AG09309 (cell line): ENCODE results near the gene ZNF213.

ENCODE experiments used
- DNase-seq: peaks from one replicate; pipeline ENCODE4 v3.0.0-alpha.2; 2010; ENCODE audit warnings: low read depth
- H3K4me3 ChIP-seq: 2 replicates; pipeline ENCODE4 v1.5.1; 2011; ENCODE audit warnings: mild to moderate bottlenecking, low read depth, low read length, moderate library complexity; ENCODE audit not compliant: control insufficient read depth
- TF ChIP-seq, protein P1 (sequence below): IDR thresholded peaks from 2 replicates; pipeline ENCODE4 v1.5.1; 2011; ENCODE audit warnings: mild to moderate bottlenecking, low read depth, low read length, inconsistent platforms; ENCODE audit not compliant: insufficient read depth, control insufficient read depth; ENCODE audit errors: missing control alignments

The ZNF213 gene, protein sequence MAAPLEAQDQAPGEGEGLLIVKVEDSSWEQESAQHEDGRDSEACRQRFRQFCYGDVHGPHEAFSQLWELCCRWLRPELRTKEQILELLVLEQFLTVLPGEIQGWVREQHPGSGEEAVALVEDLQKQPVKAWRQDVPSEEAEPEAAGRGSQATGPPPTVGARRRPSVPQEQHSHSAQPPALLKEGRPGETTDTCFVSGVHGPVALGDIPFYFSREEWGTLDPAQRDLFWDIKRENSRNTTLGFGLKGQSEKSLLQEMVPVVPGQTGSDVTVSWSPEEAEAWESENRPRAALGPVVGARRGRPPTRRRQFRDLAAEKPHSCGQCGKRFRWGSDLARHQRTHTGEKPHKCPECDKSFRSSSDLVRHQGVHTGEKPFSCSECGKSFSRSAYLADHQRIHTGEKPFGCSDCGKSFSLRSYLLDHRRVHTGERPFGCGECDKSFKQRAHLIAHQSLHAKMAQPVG

DNA sequence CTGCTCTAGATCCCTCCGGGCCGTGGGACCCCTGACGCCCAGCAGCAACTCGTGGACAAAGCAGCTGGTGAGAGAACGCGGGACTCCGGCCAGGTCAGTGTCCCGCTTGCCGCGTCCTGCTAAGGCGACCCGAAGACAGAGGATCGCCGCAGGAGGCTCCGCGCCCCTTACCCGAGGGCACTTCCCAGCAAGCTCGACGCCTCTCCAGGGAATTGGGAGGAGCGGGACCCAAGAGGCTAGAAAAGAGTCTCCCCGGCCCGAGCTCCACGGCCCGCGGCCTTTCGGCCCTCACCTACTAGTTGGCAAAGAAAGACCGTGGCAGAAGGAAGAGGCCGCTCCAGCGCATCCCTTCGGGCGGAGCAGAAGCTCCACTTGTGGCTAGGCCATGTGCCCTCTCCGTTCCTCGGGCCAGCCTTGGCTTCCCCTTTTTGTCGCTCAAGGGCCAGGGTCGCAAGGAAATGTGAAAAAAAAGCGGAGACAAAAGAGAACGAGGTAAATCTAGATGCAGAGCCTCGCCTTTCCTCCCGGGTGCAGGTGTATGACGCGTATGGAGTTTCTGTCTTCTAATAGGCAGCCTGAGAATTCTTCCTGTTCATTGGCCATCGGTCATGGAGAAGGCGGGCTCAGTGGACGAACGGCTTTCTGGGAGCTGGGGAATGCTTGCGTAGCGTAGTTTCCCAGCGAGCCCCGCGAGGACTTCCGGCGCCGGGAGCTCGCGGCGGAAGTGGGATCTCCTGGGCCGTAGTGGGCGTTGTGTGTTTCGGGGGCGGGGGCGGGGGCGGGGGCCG, at the start of gene ZNF213:
ZNF213 (plus strand) TSS at position 692 of the 788 bp plus-strand sequence. CDS start 2,252 bp downstream, outside the sequence.
- TF ChIP-seq, protein P1, sequence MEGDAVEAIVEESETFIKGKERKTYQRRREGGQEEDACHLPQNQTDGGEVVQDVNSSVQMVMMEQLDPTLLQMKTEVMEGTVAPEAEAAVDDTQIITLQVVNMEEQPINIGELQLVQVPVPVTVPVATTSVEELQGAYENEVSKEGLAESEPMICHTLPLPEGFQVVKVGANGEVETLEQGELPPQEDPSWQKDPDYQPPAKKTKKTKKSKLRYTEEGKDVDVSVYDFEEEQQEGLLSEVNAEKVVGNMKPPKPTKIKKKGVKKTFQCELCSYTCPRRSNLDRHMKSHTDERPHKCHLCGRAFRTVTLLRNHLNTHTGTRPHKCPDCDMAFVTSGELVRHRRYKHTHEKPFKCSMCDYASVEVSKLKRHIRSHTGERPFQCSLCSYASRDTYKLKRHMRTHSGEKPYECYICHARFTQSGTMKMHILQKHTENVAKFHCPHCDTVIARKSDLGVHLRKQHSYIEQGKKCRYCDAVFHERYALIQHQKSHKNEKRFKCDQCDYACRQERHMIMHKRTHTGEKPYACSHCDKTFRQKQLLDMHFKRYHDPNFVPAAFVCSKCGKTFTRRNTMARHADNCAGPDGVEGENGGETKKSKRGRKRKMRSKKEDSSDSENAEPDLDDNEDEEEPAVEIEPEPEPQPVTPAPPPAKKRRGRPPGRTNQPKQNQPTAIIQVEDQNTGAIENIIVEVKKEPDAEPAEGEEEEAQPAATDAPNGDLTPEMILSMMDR = no peak
- peak; percentile 90 for DNase-seq
- H3K4me3 ChIP-seq = peak within 1 kb of the TSS; percentile 100

DNA sequence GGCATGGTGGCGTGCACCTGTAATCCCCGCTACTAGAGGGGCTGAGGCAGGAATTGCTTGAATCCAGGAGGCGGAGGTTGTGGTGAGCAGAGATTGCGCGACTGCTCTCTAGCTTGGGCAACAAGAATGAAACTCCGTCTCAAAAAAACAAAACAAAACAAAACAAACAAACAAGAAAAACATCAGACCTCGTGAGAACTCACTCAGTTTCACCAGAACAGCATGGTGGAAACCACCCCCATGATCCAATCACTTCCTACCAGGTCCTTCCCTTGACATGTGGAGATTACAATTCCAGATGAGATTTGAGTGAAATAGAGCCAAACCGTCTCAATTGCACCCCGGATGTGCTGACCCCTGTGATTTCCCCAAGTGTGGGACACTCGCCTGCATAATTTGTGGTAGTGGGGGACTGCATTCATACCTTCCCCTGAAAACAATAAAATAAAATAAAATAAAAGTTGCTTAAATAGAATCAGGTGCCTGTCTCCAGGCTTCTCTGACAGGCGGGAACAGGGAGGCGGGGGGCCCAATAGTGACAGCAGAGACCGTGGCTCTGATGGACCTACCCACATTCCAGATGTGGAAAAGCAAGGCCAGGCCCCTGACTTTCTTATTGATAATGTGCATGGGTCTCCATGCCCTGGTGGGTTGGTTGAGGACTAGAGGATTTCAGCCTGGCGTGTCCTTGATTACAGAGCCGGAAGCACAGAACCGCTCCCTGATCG, 48.8 kb upstream of the ZNF213 start:
- TF ChIP-seq, protein P1 = no peak
- H3K4me3 ChIP-seq = no peak overlapping the region
- DNase-seq = no peak

DNA sequence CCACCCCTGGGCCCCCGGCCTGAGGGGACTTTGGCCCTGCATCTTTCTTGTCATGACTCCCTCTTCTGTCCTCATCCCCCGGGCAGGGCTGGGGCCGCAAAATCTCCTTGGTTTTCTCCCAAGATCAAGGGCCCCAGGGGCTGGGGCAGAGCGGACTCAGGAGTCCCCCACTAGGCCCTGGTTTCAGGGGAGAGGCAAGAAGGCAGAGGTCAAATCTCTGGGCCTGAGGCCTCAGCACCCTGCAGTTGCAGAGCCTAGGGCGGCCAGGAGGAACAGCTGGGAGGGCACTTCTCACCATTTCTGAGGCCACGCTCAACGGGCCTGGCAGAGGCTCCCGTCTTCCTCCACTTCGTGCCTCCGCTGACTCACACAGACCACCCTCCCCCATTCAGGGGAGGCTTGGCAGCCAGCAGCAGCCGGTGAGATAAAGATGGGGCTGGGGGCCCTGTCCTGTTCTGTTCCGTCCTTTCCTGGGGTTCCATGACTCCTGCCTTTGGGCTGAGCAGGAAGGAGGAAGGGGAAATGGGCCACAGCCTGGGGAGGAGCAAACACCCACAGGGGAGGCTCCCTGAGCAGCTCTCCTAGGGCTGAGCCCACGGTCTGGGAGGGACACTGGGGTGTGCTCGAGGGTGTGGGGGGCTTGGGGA, 48.1 kb upstream of the ZNF213 start:
- H3K4me3 ChIP-seq = no peak overlapping the region
- DNase-seq = no peak

DNA sequence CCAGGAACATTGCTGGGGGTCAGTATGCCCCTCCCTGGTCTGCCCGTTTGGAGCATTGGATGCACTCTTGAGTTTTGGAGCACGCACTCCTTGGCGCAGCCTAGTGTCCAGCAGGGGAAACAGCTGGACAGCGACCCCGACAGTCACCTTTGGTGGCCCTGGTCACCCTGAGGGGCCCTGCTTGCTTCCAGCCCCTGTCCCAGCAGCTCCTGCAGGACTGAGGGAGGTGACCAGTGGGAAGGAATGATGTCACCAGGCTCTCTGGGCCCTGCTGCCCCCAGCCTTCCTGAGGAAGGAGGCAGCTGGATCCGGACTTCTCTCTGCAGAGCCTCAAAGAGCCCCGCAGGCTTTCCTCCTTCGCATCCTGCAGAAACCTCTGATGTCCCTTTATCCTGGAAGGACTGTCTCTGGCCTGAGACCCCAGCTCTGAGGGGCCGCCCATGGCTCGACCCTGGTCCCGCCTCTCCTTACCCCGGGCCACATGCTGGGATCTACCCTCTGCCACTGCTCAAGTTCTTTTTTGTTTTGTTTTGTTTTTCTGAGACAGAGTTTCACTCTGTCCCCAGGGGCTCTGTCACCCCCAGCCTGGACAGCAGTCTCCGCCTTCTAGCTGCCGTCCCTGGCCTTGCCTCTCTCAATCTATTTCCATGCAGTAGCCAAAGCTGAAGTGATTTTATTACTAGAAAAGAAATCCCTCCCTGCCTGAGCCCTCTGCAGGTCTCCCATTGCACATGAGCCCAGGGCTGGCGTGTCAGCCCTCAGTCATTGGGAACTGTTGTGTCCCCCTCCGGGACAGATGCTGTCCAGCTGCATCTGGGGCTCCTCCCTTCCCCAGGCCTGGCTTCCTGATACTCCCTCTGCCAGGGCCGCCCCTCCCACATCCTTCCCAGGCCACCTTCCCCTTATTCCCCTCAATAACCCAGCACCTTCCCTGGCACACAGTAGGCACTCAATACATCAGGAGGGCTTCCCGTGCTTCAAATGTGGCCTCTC, 47.3 kb upstream of the ZNF213 start:
- H3K4me3 ChIP-seq = no peak overlapping the region
- DNase-seq = no peak

More for the DNA sequence above, 48.1 kb upstream of the ZNF213 start:
- TF ChIP-seq, protein P1 = no peak

DNA sequence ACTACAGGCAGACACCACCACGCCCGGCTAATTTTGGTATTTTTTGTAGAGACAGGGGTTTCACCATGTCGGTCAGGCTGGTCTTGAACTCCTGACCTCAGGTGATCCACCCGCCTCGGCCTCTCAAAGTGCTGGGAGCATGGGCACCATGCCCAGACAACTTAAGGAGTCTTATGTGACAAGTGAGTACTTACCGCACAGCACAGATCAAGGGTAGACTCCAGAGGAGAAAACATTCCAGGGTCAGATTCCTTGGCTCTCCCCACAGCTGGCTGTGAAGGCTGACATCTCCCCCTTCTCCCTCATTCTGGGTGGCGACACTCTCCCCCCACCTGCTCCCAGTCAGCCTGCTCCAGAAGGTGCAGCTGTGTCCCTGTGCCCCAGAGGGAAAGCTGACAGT, 46.4 kb upstream of the ZNF213 start:
- TF ChIP-seq, protein P1 = no peak
- no peak for DNase-seq
- no peak overlapping the region for H3K4me3 ChIP-seq

More for the DNA sequence above, 47.3 kb upstream of the ZNF213 start:
- TF ChIP-seq, protein P1 = peak; percentile 18
